H1 (cell line): ENCODE results near the gene SLC15A1. TPM values are rescaled to one million over a fixed set of nuclear protein-coding genes. Genes with fewer than 3 reads are reported as not detected.

Source experiments
- RFX5 ChIP-seq: IDR thresholded peaks from 2 replicates; pipeline ENCODE4 v1.6.1; 2011; ENCODE audit warnings: low read depth, low read length, improper control_type of control experiment, borderline replicate concordance
- polyA plus RNA-seq, 7 experiments: library from polyadenylated mRNA; depleted of rRNA in 3 of 7; stranded (reverse) in 5 of 7; unstranded in 2 of 7; fragments of >200 nt in 5 of 7; fragments of 200-250 nt in 2 of 7; gene quantifications; 1 replicate in 5 of 7; 2 replicates in 1 of 7; 4 replicates in 1 of 7; pipeline versions ENCODE4 v1.2.1 to v1.2.3, GENCODE V29; 2011 to 2013; ENCODE audit warnings: missing spikeins in 2 of 7, mixed read lengths in 2 of 7
- total RNA-seq: library from RNA; stranded (reverse); fragmentation: NEBNext Ultra II Directional; extraction: Animal tissue kit (Norgen Biotek cat#: 25700); gene quantifications from 2 replicates; pipeline ENCODE4 v1.2.1, GENCODE V29; 2021
- TF ChIP-seq, protein P1 (sequence below): fragments of 300-600 bp; sonication (generic); IDR thresholded peaks from 2 replicates; pipeline ENCODE4 v1.7.1; 2012; ENCODE audit warnings: low read length, moderate library complexity, mild to moderate bottlenecking, inconsistent platforms; ENCODE audit not compliant: insufficient replicate concordance

SLC15A1 gene
- total and polyA plus RNA-seq, 2 of the 8 experiments (the other 6 are each of a cell fraction or from before 2014, with no cell fraction given): 1.3 to 2.4 TPM

DNA sequence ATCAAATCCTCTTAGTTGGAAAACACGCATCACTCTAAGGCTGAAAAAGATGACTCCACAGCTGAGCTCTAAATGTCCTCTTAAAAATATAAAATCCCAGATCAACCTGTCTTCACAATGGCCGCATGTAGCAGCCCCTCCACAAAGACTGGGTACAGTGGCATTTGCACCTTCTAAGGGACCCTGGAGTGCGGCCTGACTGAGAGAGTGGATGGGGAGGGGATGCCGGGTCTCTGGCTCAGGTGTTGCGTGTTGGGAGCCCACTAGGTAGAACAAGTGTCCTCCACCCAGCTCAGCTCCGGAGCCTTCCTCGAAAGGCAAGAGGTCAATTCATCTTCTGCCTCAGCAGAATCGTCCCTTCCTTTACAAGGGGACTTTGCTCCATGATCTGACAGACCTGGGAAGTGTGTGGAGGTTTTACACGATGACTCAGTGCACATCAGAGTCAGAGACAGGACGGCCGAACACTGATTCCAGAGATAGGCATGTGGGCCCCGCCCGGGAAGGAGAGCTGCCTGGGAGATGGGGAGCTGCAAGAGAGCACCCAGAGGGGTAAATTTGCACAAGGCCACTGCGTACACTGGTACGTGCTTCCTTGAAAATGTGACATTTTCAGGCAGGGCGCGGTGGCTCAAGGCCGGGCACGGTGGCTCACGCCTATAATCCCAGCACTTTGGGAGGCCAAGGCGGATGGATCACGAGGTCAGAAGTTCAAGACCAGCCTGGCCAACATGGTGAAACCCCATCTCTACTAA, 23.5 kb upstream of the SLC15A1 start (continued):
- TF ChIP-seq, protein P1, sequence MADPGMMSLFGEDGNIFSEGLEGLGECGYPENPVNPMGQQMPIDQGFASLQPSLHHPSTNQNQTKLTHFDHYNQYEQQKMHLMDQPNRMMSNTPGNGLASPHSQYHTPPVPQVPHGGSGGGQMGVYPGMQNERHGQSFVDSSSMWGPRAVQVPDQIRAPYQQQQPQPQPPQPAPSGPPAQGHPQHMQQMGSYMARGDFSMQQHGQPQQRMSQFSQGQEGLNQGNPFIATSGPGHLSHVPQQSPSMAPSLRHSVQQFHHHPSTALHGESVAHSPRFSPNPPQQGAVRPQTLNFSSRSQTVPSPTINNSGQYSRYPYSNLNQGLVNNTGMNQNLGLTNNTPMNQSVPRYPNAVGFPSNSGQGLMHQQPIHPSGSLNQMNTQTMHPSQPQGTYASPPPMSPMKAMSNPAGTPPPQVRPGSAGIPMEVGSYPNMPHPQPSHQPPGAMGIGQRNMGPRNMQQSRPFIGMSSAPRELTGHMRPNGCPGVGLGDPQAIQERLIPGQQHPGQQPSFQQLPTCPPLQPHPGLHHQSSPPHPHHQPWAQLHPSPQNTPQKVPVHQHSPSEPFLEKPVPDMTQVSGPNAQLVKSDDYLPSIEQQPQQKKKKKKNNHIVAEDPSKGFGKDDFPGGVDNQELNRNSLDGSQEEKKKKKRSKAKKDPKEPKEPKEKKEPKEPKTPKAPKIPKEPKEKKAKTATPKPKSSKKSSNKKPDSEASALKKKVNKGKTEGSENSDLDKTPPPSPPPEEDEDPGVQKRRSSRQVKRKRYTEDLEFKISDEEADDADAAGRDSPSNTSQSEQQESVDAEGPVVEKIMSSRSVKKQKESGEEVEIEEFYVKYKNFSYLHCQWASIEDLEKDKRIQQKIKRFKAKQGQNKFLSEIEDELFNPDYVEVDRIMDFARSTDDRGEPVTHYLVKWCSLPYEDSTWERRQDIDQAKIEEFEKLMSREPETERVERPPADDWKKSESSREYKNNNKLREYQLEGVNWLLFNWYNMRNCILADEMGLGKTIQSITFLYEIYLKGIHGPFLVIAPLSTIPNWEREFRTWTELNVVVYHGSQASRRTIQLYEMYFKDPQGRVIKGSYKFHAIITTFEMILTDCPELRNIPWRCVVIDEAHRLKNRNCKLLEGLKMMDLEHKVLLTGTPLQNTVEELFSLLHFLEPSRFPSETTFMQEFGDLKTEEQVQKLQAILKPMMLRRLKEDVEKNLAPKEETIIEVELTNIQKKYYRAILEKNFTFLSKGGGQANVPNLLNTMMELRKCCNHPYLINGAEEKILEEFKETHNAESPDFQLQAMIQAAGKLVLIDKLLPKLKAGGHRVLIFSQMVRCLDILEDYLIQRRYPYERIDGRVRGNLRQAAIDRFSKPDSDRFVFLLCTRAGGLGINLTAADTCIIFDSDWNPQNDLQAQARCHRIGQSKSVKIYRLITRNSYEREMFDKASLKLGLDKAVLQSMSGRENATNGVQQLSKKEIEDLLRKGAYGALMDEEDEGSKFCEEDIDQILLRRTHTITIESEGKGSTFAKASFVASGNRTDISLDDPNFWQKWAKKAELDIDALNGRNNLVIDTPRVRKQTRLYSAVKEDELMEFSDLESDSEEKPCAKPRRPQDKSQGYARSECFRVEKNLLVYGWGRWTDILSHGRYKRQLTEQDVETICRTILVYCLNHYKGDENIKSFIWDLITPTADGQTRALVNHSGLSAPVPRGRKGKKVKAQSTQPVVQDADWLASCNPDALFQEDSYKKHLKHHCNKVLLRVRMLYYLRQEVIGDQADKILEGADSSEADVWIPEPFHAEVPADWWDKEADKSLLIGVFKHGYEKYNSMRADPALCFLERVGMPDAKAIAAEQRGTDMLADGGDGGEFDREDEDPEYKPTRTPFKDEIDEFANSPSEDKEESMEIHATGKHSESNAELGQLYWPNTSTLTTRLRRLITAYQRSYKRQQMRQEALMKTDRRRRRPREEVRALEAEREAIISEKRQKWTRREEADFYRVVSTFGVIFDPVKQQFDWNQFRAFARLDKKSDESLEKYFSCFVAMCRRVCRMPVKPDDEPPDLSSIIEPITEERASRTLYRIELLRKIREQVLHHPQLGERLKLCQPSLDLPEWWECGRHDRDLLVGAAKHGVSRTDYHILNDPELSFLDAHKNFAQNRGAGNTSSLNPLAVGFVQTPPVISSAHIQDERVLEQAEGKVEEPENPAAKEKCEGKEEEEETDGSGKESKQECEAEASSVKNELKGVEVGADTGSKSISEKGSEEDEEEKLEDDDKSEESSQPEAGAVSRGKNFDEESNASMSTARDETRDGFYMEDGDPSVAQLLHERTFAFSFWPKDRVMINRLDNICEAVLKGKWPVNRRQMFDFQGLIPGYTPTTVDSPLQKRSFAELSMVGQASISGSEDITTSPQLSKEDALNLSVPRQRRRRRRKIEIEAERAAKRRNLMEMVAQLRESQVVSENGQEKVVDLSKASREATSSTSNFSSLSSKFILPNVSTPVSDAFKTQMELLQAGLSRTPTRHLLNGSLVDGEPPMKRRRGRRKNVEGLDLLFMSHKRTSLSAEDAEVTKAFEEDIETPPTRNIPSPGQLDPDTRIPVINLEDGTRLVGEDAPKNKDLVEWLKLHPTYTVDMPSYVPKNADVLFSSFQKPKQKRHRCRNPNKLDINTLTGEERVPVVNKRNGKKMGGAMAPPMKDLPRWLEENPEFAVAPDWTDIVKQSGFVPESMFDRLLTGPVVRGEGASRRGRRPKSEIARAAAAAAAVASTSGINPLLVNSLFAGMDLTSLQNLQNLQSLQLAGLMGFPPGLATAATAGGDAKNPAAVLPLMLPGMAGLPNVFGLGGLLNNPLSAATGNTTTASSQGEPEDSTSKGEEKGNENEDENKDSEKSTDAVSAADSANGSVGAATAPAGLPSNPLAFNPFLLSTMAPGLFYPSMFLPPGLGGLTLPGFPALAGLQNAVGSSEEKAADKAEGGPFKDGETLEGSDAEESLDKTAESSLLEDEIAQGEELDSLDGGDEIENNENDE: no peak
- TF ChIP-seq RFX5: no peak
